NOMO-1 treated with dmso at 0.1 percent for 144 hours (cell line): ENCODE data around the gene SPSB1.

ENCODE experiments used
- DNase-seq: peaks from one replicate; lab custom pipeline; 2025; ENCODE audit not compliant: unreplicated experiment; lab: John Stamatoyannopoulos, UW

Gene SPSB1

DNA sequence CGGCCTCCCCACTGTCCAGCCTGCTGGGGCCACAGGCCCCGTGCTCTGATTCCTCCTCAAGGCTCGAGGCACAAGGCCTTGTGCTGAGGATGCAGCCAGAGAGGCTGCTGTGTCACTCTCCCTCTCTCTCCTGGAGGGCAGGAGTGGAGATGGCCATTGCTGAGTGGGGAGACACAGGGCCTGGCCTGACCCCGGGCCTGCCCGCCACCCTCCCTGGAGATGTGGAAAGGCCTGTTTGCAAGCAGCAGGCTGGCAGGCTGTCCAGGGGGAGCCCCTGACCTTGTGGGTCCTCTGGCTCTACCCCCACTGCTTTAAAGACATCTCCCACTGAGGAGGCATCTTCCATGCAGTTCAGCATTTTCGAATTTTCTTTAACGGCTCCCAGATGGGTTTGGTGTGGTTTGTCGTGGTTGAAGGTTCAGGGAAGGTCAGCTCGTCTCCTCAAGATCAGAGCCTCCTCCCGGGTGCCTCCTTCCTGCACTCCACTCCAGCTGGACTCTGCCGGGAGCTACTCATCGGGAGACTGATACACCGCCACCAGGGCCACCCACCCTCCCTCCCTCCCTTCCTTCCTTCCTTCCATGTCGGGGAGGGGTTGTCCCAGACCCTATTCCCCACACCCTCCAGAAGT lies 69.1 kb downstream of the SPSB1 start:
- DNase-seq = no peak

DNA sequence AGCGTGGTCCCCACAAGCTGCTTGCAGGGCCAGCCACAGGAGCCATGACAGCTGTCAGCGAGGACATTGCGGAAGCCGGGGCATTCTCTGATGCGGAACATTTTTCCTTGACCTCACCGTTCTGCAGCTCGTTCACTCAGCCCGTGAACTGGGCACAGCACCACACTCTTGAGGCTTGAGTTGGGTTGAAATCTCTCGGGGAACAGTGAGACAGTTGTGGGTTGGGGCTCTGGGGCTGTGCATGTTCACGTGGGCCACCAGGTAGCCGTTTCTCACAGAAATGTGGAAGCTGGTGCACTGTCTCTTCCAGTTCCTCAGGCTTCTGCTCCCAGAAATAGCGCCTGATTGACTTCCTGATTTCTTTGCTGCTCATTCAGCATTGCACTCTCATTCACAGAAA lies 69.8 kb downstream of the SPSB1 start:
- no peak for DNase-seq

DNA sequence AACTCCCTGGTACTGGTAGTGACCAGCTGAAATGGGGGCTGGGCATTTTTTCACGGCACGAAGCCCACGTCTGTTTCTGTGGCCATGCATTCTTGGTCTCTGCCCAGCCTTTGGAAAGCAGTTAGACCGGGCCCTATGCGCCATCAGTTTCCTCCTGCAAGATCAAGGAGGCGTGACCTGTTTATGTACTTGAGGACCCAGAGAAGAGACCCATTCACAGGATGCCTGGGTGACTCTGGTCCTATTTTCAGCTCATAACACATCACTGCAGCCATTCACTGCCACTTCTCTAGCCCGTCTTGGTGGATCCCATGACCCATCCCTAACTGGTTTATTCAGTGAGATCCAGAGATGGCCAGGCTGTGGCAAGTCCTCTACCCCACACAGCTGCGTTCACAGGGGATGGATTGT lies 70.4 kb downstream of the SPSB1 start:
- DNase-seq = no peak

DNA sequence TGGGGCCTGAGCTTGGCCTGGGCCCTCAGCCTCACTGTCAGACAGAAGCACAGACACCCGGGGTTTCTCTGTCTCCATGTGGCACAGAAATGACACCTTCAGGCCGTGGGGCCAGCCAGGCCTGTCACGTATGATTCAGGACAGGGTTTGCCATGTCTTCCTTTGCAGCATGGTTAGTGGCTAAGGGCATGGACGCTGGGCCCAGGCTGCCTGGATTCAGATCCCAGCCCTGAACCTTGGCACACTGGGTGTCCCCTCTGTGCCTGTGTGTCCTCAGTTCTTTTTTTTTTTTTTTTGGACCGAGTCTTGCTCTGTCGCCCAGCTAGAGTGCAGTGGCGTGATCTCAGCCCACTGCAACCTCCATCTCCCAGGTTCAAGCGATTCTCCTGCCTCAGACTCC lies 73.6 kb downstream of the SPSB1 start:
- no peak for DNase-seq

DNA sequence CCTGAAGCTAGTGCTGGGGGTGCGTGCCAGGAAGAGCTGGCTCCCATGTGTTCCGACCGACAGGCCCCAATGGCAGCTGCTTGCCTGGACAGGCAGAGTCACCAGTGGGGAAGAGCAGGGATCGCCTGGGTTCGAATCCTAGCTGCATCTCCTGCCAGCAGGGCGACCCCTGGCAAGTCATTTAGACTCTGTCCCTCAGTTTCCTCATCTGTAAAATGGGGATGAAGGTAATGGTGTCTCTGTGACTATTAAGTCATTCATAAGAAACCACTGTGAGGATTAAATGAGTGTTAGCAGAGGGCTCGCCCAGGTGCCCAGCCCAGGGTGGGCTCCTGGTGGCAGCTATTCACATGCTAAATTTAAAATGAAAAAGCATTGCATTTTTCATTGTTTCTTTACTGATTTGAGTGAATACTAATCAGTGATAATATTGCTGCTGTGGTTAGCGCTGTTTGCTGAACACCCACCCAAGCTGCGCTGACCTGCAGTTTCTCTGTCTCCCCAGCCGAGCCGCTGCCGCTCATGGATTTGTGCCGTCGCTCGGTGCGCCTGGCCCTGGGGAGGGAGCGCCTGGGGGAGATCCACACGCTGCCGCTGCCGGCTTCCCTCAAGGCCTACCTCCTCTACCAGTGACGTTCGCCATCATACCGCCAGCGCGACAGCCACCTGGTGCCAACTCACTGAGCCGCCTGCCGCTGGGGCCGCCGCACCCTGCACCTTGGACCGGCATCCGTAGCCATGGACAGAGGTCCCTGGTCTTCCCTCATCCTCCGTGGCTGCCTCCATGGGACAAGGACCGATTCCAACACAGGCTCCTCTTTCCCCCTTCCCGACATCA lies 74.5 kb downstream of the SPSB1 start:
- no peak for DNase-seq

DNA sequence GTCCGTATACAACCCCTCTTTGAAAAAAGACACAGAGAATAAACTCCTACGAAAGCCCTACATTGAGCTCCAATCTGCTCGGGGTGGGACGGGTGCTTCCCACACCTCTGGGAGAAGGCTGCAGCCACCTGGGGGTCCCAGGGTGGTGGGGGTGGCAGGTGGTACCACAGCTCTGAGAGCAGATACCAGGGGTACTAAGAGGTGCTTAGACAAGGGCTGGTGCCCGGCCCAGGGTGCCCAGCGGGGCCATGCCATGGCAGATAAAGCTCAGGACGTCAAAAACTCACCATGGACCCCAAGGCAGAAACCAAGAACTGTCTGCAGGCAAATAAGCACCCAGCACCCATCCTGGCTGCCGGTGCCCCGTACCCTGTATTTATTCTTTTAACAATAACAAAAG lies 75.1 kb downstream of the SPSB1 start:
- no peak for DNase-seq

DNA sequence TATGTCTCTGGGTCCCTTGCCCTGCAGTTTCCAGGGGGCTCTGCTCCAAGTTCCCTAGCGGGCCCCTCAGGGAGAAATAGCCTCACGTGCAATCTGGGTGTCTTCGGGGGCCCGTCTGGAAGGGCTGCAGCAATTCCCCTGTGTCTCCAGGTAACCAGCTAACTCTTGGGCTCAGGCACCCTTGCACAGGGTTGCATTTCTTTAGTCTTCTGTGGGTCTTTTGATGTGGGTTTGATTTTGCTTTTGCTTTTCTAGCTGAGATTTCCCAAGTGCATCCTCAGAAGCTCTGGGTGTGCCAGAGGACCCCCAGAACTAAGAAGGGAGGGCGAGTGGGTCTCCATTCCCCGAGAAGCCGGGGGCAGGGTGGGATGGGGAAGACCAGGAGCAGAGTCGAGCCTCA lies 75.7 kb downstream of the SPSB1 start:
- DNase-seq = no peak

DNA sequence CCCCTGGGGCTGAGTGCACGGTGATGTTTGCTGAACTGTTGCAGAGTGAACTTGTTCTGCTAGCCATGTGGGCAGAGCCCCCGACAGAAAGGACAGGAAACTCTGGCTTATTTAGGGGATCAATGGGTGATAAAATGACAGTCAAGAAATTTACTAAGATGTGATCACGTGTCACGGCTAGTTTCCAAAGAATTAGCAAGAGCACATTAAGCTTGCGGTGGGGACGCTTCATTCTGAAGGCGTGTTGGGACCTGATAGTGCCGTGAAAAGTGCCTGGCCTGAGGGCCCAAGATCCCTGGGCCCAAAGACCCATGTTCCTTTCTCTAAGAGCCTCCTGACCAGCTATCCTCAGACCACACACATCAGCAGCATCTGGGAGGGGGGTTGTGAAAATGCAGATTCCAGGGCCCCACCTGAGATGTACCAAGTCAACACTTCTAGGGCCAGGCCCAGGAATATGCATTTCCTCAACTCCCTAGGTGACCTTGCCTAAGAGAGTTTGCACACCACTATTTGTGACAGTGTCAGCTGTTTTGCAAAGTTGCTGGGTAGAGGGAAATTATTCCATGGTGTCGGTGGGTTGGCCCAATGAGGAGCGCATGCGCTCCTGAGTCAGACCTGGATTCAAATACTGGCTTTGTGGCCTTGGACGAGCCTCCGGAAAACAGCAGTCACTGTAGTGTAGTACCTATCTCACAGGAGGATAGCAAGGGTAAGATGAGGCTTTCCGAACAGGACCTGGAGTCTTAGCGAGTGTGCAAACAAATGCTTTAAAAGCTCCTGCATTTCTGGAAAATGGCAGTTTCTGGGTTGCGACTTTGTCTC lies 77.5 kb downstream of the SPSB1 start:
- DNase-seq = no peak

DNA sequence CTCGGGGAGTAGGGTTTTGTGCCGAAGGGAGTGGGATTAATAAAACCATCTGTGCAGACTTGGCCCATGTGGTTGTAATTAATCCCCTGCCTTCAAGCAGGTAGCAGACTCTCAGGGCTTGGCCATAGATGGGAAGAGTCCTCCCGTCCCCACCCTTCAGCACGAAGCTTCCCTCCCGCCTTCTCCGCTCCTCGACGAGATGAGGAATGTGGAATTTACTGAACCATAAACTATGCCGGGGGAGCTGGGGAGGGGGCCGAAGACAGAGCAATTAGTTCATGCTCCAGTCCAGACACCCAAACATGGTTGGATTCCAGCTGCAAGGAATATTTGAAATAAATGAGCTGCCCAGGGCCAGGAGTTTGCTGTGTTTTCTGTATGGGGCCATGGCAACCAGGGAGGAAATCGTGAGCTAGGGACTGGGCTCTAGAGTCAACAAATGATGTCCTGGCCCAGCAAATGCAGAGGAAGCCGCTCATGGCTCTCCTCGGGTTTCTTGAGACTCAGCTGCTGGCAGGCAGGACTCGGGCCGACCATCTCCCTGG lies 78.8 kb downstream of the SPSB1 start:
- DNase-seq = no peak

DNA sequence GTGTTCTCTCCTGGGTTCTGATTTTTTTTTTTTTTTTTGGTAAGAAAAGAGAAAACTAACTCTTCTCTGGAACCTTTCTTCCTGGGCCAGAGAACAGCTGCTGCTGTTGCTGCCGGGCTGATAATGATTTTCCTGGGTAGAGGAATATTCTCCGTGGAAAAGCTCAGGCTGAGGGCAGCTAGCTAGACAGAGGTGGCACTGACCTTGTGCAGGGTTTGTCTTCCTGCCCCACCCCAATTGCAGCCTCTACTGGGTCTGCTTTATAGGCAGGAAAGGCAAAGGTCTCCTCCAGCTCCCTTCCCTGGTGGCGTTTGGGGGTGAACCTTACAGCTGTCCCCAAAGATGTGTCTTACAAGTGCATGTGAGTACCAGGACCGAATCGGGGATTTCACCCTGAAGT lies 79.3 kb downstream of the SPSB1 start:
- no peak for DNase-seq

DNA sequence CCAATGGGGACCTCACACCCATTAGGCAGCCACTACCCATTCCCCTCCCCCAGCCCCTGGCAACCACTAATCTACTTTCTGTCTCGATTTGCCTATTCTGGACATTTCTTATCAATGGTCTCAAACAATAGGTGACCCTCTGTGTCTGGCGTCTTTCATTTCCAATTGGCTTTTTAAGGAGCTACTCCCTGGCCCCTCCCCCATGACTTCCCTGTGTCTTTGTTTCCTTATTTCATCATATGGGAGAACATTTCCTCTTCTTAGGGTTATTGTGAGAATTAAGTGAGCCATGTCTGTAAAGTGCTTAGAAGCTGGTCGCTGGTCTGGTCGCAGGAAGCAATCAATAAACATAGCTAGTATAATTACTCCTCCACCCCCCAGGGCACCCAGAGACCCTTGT lies 80.9 kb downstream of the SPSB1 start:
- no peak for DNase-seq

DNA sequence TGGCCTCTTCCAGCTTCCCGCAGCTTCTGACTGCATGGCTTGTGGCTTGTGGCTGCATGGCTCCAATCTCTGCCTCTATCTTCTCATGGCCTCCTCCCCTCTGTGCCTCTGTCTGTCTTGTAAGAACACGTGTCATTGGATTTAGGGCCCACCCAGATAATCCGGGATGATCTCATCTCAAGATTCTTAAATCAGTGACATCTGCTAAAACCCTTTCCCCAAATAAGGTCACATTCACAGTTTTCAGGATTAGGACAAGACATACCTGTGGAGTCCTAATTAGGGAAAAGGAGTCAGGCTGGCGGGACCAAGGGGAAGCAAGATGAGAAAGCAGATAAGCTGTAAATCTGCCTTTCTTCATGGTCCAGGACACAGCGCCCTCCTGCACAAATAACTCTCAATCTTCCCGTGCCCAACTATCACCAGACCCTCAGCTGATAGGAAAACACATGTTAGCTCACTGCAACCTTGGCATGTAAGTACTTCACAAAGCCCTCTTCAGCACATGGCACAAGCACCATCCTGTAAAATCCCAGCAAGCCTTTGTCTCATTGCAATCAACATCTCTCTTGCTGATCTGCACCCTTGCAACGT lies 82.2 kb downstream of the SPSB1 start:
- no peak for DNase-seq

DNA sequence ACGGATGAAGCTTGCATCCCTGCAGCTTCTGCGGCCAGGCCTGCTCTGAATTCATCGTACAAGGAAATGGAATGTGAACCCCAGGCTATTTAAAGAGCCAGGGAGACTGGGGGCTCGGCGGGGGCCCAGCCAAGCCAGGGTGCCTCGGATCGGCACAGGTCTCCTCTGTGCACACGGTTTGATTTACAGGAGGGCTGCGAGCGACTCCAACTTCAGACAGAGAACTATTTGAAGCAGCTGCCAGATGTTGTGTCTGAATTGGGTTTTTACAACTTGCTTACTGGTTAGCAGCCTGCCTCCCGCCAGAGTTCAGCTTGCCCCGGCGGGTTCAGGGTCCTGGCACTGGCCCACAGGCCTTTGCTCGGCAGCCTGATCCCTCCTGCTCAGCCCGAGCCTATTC lies 83.2 kb downstream of the SPSB1 start:
- DNase-seq = no peak

DNA sequence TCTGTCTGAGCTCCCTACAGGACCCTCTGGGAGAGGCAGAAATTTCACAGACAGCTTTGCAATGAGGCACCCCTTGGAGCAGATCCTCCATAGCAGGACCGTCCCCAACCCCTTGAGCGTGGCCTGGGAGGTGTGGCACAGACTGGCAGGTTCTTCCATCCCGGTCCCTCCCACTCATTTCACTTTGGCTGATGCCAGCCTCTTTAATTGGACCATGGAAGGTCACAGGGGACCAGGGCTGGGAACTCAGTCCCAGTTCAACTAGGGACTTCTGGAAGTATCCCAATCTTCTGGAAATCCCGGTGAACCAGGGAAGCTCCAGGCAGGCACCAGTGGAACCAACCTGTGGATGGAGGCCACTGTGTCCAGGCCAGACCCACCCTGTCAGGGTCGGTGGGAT lies 83.7 kb downstream of the SPSB1 start:
- no peak for DNase-seq

DNA sequence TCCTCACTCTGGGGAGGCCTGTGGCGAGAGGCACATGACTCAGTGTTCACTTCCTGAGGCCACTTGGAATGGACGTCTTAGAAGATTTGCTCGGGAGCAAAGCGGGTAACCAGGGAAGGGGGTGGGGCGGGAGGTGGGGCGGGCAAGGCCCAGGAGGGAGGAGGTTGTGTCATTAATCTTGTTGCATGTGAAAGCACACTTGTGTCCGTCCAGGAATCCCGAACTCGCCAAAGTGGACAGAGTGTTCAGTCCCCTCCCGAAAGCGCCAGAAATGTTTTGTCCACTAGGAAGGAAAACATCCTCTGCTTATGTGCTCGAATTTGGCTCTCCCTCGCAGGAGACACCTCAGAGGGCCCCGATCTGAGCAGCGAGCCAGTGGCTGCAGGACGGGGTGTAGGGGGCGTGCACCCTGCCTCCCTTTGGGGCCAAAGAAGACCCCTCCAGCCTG lies 84.2 kb downstream of the SPSB1 start:
- no peak for DNase-seq

DNA sequence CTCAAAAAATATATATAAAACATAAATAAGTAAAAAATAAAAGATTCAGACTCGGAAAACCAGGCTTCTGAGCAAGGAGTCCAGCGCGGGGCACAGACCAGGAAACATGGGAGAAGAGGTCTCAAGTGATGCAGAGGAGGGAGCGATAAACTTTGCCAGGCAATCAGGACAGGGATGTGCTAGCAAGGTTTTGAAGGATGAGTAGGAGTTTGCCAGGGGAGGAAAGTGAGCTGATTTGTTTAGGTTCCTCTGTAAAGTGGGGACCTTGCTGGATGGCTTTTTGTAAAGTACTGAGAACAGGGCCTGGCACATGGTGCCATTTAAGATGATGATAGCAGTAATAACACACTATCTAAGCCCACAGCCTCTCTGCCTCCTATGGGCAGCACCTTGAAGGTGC lies 86.1 kb downstream of the SPSB1 start:
- no peak for DNase-seq

DNA sequence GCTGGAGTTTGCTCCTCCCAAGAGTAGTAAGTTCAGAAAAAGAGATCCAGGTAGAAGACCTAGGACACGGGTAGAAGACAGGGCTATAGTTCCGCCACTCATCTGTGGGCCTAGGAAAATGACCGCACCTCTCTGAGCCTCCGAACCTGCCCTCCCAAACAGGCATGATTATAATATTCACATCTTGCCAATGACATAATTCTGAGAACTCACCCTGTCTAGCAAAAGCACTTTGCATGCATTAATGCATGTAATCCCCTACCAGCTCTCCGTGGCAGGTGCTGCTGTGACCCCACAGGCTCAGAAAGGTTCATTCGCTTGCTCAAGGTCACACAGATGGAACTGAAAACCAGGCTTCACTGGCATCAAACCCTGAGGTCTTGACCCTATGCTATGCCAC lies 88.0 kb downstream of the SPSB1 start:
- no peak for DNase-seq

DNA sequence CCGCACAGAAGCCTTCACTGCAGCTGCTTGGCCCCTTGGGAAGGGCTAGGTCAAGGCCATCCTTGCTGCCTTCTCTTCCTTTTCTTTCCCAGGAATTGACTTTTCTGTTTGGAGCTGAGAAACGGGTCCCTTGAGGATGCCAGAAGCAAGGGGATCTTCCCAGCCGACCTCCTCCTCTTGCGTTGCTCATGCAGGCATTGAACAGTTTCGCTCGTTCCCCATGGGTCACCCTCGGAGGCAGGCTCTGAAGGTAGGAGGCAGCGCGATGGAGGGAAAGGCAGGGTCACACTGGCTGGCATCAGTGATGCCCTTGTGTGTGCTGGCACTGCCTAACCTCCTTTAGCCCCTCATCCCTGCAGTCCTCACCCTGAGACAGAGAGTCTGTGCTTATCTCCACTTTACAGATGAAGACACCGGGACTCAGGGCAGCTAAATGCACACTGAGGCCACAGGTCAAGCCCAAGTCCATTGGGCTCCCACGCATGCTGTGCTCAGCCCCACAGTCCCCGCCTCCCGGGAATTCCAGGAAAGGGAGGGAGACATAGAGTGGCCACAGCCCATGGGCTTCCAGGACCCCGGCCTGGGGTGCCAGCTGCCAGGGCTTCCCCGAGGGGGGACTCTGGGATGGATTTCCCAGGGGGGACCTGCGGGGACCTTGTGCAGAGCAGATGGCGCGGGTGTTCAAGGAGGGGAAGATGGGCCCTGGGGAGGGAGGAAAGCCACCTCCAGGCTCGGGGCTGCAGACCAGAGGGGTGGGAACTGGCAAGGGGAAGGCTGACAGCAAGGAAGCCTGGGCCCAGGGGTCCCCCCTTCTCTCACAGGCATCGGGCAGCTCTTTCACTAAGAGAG lies 90.2 kb downstream of the SPSB1 start:
- no peak for DNase-seq

DNA sequence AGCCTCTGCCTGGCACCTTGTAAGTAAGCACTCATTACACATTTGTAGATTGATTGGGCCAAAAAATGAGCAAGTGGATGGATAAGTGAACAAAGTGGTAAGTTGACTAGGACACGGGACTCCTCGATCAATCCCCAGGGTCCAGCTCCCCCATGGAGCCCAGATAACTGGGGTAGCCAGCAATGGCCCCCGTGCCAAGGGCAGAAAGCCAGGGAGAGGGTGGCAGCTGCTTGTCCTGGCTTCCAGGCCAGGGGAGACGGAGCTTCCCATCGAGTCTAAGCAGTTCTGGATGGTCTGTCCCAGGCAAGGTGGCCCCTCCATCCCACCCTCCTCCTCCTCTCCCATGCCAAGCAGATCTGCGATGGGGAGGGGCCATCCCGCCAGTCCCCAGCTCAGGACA lies 91.4 kb downstream of the SPSB1 start:
- no peak for DNase-seq

DNA sequence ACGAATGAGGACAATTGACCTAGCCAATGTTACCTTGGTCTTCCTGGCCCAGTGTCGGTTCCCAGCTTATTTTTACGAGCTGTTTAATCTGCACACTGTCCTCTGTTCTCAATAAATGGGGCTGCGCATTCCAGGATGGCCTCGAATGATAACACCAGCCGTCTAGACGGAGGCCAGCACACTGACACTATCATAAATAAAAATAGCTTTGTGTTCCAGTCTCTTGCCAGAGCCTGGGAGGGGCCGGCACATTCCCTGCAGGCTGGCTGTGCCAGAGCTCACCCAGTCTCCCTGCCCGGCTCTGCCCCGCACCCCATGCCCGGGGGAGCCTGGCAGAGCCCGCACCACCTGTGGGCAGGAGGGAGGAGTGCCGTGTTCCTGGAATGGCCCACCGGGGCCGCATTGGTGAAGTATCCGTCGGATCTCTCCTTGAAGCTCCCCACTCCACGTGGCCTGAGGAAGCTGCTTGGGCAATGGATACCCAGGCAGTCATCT lies 92.1 kb downstream of the SPSB1 start:
- no peak for DNase-seq
